ENCODE results near the gene SDCBP2.

Gene SDCBP2

GRCh38 chr20:1267809-1268374, 61.0 kb downstream of the SDCBP2 start:
- no peak for DNase-seq

GRCh38 chr20:1267161-1267560, 61.8 kb downstream of the SDCBP2 start:
- DNase-seq = no peak

GRCh38 chr20:1266167-1266973, 62.6 kb downstream of the SDCBP2 start, which contains the start of gene SNPH:
Gene SNPH, plus strand, starts transcription at chr20:1266294. Its CDS starts 29,946 bp downstream, at chr20:1296240.
- peak; percentile 77 for DNase-seq

GRCh38 chr20:1265916-1266166, 63.1 kb downstream of the SDCBP2 start:
- DNase-seq = no peak

GRCh38 chr20:1265226-1265915, 63.6 kb downstream of the SDCBP2 start:
- no peak for DNase-seq

- DNase-seq = no peak
Observed at GRCh38 chr20:1264727-1265126, 64.2 kb downstream of the SDCBP2 start.

GRCh38 chr20:1263853-1264252, 65.1 kb downstream of the SDCBP2 start:
- no peak for DNase-seq
